ENCODE data around the gene HSPB9.

HSPB9 gene

GRCh38 chr17:42107597-42108576 lies 14.7 kb upstream of the HSPB9 start:
- ChIA-PET CTCF (interaction anchor here (0.8 to 5.9 kb wide), 5 partner anchors 9 to 83 kb away, joined by 3 to 35 read pairs (median 7); partner anchors contain the start of gene ZNF385C), POLR2A (interaction anchor here (0.7 kb wide), 1 partner anchor 10 kb away, joined by 3 read pairs; no protein-coding TSS in a partner anchor)
- no peak for TF ChIP-seq CTCF (IDR thresholded peaks at IDR 0.05; ENCODE audit: control extremely low read depth, extremely low read depth, low read depth, missing control alignments)
- peak; percentile 98 for DNase-seq (ENCODE audit: extremely low spot score)

GRCh38 chr17:42109086-42109485 lies 13.5 kb upstream of the HSPB9 start:
- no peak for TF ChIP-seq CTCF (IDR thresholded peaks at IDR 0.05; ENCODE audit: control extremely low read depth, extremely low read depth, low read depth, missing control alignments)
- ChIA-PET POLR2A (interaction anchor here (0.6 to 0.7 kb wide), 2 partner anchors 9 to 12 kb away, joined by 3 to 6 read pairs; partner anchors contain the start of gene KAT2A), CTCF (interaction anchor here (0.8 to 5.9 kb wide), 6 partner anchors 8 to 86 kb away, joined by 3 to 43 read pairs (median 18); partner anchors contain the start of gene ZNF385C)
- DNase-seq (ENCODE audit: extremely low spot score), result no peak

- CTCF ChIA-PET, result interaction anchor here (1.0 to 12.1 kb wide), 9 partner anchors 7 to 147 kb away, joined by 3 to 172 read pairs (median 8); partner anchors contain the start of genes CNP, KCNH4 and NKIRAS2
- no peak for DNase-seq (ENCODE audit: extremely low spot score)
- no peak for TF ChIP-seq CTCF (IDR thresholded peaks at IDR 0.05; ENCODE audit: control extremely low read depth, extremely low read depth, low read depth, missing control alignments)
- POLR2A ChIA-PET, result interaction anchor here (0.6 kb wide), 2 partner anchors 150 to 1256 kb away, joined by 3 read pairs; no protein-coding TSS in a partner anchor
These were observed 12.0 kb upstream of the HSPB9 start for GRCh38 chr17:42110301-42111264.

GRCh38 chr17:42111265-42111636 lies 11.4 kb upstream of the HSPB9 start:
- POLR2A ChIA-PET, result interaction anchor here (0.6 kb wide), 1 partner anchor 150 kb away, joined by 3 read pairs; no protein-coding TSS in a partner anchor
- CTCF ChIA-PET, result interaction anchor here (0.8 to 12.1 kb wide), 8 partner anchors 8 to 148 kb away, joined by 3 to 172 read pairs (median 7); partner anchors contain the start of genes CNP, DNAJC7, KCNH4 and NKIRAS2
- TF ChIP-seq CTCF (IDR thresholded peaks at IDR 0.05; ENCODE audit: control extremely low read depth, extremely low read depth, low read depth, missing control alignments), result no peak
- no peak for DNase-seq (ENCODE audit: extremely low spot score)

GRCh38 chr17:42111871-42112551 lies 10.6 kb upstream of the HSPB9 start:
- DNase-seq (ENCODE audit: extremely low spot score), result no peak
- POLR2A ChIA-PET, result interaction anchor here (0.9 to 1.0 kb wide), 2 partner anchors 145 to 146 kb away, joined by 3 read pairs; no protein-coding TSS in a partner anchor
- no peak for TF ChIP-seq CTCF (IDR thresholded peaks at IDR 0.05; ENCODE audit: control extremely low read depth, extremely low read depth, low read depth, missing control alignments)
- CTCF ChIA-PET, result interaction anchor here (0.8 to 12.1 kb wide), 9 partner anchors 9 to 149 kb away, joined by 3 to 172 read pairs (median 6); partner anchors contain the start of genes CNP, DNAJC7, KCNH4 and NKIRAS2

Measured in GM10248 (cell line).